ENCODE results near the gene KIF1A.
"Not testable (repeated sequence)": the region's sequence is repeated elsewhere in the genome, so short reads cannot be mapped to it uniquely, and the experiment has no call there.

The KIF1A gene

GRCh38 chr2:240787521-240788472 is 32.2 kb downstream of the KIF1A start:
- DNase-seq (ENCODE audit: low read depth): no peak

- DNase-seq (ENCODE audit: low read depth): no peak
Observed at GRCh38 chr2:240786871-240787311, 33.1 kb downstream of the KIF1A start.

- no peak for DNase-seq (ENCODE audit: low read depth)
Observed at GRCh38 chr2:240786355-240786841, 33.6 kb downstream of the KIF1A start.

GRCh38 chr2:240785424-240786335 is 34.3 kb downstream of the KIF1A start:
- DNase-seq (ENCODE audit: low read depth): no peak

- DNase-seq (ENCODE audit: low read depth): no peak
Observed at GRCh38 chr2:240784629-240785423, 35.2 kb downstream of the KIF1A start.

- DNase-seq (ENCODE audit: low read depth): no peak
Observed at GRCh38 chr2:240783819-240784621, 36.0 kb downstream of the KIF1A start.

GRCh38 chr2:240782886-240783818 is 36.9 kb downstream of the KIF1A start:
- DNase-seq (ENCODE audit: low read depth): no peak

- no peak for DNase-seq (ENCODE audit: low read depth)
Observed at GRCh38 chr2:240782221-240782885, 37.7 kb downstream of the KIF1A start.

- no peak for DNase-seq (ENCODE audit: low read depth)
Observed at GRCh38 chr2:240781471-240782220, 38.4 kb downstream of the KIF1A start.

- no peak for DNase-seq (ENCODE audit: low read depth)
Observed at GRCh38 chr2:240780023-240780700, 39.9 kb downstream of the KIF1A start.

GRCh38 chr2:240779250-240779832 is 40.7 kb downstream of the KIF1A start:
- not testable (repeated sequence) for DNase-seq (ENCODE audit: low read depth)

GRCh38 chr2:240778426-240778825 is 41.6 kb downstream of the KIF1A start:
- no peak for DNase-seq (ENCODE audit: low read depth)

GRCh38 chr2:240777456-240778212 is 42.4 kb downstream of the KIF1A start:
- no peak for DNase-seq (ENCODE audit: low read depth)

GRCh38 chr2:240775905-240776304 is 44.1 kb downstream of the KIF1A start:
- no peak for DNase-seq (ENCODE audit: low read depth)

GRCh38 chr2:240774856-240775255 is 45.2 kb downstream of the KIF1A start:
- DNase-seq (ENCODE audit: low read depth): no peak

- DNase-seq (ENCODE audit: low read depth): no peak
Observed at GRCh38 chr2:240769096-240769495, 50.9 kb downstream of the KIF1A start.

GRCh38 chr2:240768216-240768615 is 51.8 kb downstream of the KIF1A start:
- no peak for DNase-seq (ENCODE audit: low read depth)

All from stimulated activated CD8-positive, alpha-beta memory T cell treated with anti-CD3 and anti-CD28 coated beads, Interleukin-7, amount 100 ng/mL, for 24 hours (primary cell).